ENCODE measurements around the gene SH3RF2. TPM values are rescaled to one million over a fixed set of nuclear protein-coding genes. Genes with fewer than 3 reads are reported as not detected.

SH3RF2 gene
- total and polyA plus RNA-seq, 9 donors, result 0.30 to 6.5 (median 0.81) TPM

- H3K36me3 ChIP-seq, result no peaks in the 10 kb centered on the region
- intact Hi-C loops (cut with DNase I), result no loop called here
- H3K4me3 ChIP-seq, result no peak overlapping the region
- TF ChIP-seq EP300 (IDR thresholded peaks at IDR 0.05), result no peak
- TF ChIP-seq CTCF (IDR thresholded peaks at IDR 0.05), result no peak
- no peak for TF ChIP-seq POLR2A (IDR thresholded peaks at IDR 0.05)
- H3K27ac ChIP-seq, result no peak overlapping the region
- H3K27me3 ChIP-seq, result no peaks in the 10 kb centered on the region
- WGBS, 3 donors, result 90 to 96% (median 96%) methylated on average over 2 of the region's 2 CpGs
- DNase-seq, result no peak
- H3K9me3 ChIP-seq, result no peaks in the 10 kb centered on the region
- H3K4me1 ChIP-seq (ENCODE audit: insufficient read depth), result no peaks in the 10 kb centered on the region
Measured at GRCh38 chr5:145983446-145983845, 47.1 kb downstream of the SH3RF2 start.

- Histone ChIP-seq H3K27ac (no peak overlapping the region), H3K9me3 (no peaks in the 10 kb centered on the region), H3K27me3 (no peaks in the 10 kb centered on the region), H3K4me1 (ENCODE audit: insufficient read depth) (no peaks in the 10 kb centered on the region), H3K36me3 (no peaks in the 10 kb centered on the region), H3K4me3 (no peak overlapping the region)
- TF ChIP-seq POLR2A (IDR thresholded peaks at IDR 0.05) (no peak), EP300 (IDR thresholded peaks at IDR 0.05) (no peak), CTCF (IDR thresholded peaks at IDR 0.05) (no peak)
- intact Hi-C loops (cut with DNase I), result no loop called here
- 81 to 85% (median 85%) methylated on average over 2 of the region's 2 CpGs for WGBS, 3 donors
- DNase-seq, result no peak
Measured at GRCh38 chr5:145984072-145984471, 47.7 kb downstream of the SH3RF2 start.

- H3K36me3 ChIP-seq, result no peaks in the 10 kb centered on the region
- intact Hi-C loops (cut with DNase I), result no loop called here
- no peaks in the 10 kb centered on the region for H3K9me3 ChIP-seq
- no peaks in the 10 kb centered on the region for H3K4me1 ChIP-seq (ENCODE audit: insufficient read depth)
- H3K27ac ChIP-seq, result no peak overlapping the region
- 78 to 84% (median 82%) methylated on average over 1 of the region's 1 CpG for WGBS, 3 donors
- TF ChIP-seq POLR2A (IDR thresholded peaks at IDR 0.05), result no peak
- no peak for TF ChIP-seq CTCF (IDR thresholded peaks at IDR 0.05)
- no peak for TF ChIP-seq EP300 (IDR thresholded peaks at IDR 0.05)
- no peaks in the 10 kb centered on the region for H3K27me3 ChIP-seq
- DNase-seq, result no peak
- no peak overlapping the region for H3K4me3 ChIP-seq
Measured at GRCh38 chr5:145987856-145988255, 51.5 kb downstream of the SH3RF2 start.

GRCh38 chr5:145988993-145989392 lies 52.6 kb downstream of the SH3RF2 start:
- no peak for DNase-seq
- H3K27me3 ChIP-seq, result no peaks in the 10 kb centered on the region
- H3K4me1 ChIP-seq (ENCODE audit: insufficient read depth), result no peaks in the 10 kb centered on the region
- TF ChIP-seq EP300 (IDR thresholded peaks at IDR 0.05) (no peak), POLR2A (IDR thresholded peaks at IDR 0.05) (no peak), CTCF (IDR thresholded peaks at IDR 0.05) (no peak)
- no peak overlapping the region for H3K4me3 ChIP-seq
- no peak overlapping the region for H3K27ac ChIP-seq
- intact Hi-C loops (cut with DNase I), result no loop called here
- no peaks in the 10 kb centered on the region for H3K36me3 ChIP-seq
- WGBS, 3 donors, result 64 to 72% (median 67%) methylated on average over 2 of the region's 2 CpGs
- H3K9me3 ChIP-seq, result no peaks in the 10 kb centered on the region

- Histone ChIP-seq H3K27ac (no peak overlapping the region), H3K4me1 (ENCODE audit: insufficient read depth) (no peaks in the 10 kb centered on the region), H3K4me3 (no peak overlapping the region), H3K9me3 (no peaks in the 10 kb centered on the region), H3K27me3 (no peaks in the 10 kb centered on the region), H3K36me3 (no peaks in the 10 kb centered on the region)
- no peak for DNase-seq
- TF ChIP-seq CTCF (IDR thresholded peaks at IDR 0.05), result no peak
- TF ChIP-seq POLR2A (IDR thresholded peaks at IDR 0.05), result no peak
- no peak for TF ChIP-seq EP300 (IDR thresholded peaks at IDR 0.05)
- WGBS, 3 donors, result 80 to 91% (median 83%) methylated on average over 2 of the region's 2 CpGs
- intact Hi-C loops (cut with DNase I), result no loop called here
Measured at GRCh38 chr5:145989428-145989827, 53.0 kb downstream of the SH3RF2 start.

Measured in ovary (tissue), 9 donors.